Inflammatory macrophage (primary cell): ENCODE results near the gene OR5T2.
"Not testable (repeated sequence)": the region's sequence is repeated elsewhere in the genome, so short reads cannot be mapped to it uniquely, and the experiment has no call there.

ENCODE experiments used
- DNase-seq, 2 donors: peaks; one replicate each; pipeline ENCODE4 v3.0.0-alpha.2; 2020 to 2022
- total RNA-seq, 18 experiments: gene quantifications; one replicate each; lab custom pipeline; 2026; ENCODE audit warnings: mixed read lengths in 6 of 18, inconsistent platforms in 2 of 18; lab: John Stamatoyannopoulos, UW

The OR5T2 gene
- 0 to 0.10 (median 0) reads per million in 18 experiments for total RNA-seq

DNA sequence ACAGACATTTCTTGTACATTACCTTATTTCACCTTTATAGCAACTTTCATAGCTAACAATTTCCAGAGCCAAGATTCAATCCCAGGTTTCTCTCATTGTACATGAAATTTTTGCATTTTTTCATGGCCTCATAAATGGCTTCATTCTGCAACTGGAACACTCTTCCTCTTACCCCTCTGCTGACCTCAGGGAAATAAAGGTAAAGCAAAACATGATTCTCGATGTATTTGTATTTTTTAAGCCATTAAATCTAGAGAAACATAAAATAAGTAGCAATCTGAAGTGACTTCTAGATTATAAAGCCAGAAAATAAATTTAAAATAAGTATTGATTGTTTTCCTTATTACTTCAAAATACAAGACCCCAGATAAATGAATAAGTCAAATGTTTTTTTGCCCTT lies at the start of gene OR5T2:
Gene OR5T2 (minus strand): TSS at position 101 of the 400 bp plus-strand sequence. CDS start 1,193 bp downstream, outside the sequence.
- no peak for DNase-seq

GRCh38 chr11:56273854-56274253 lies 39.8 kb upstream of the OR5T2 start, which contains the start of gene OR5T1:
TSS of gene OR5T1 (plus strand) at chr11:56274154. CDS start at chr11:56275639, 1,485 bp downstream.
- no peak for DNase-seq

DNA sequence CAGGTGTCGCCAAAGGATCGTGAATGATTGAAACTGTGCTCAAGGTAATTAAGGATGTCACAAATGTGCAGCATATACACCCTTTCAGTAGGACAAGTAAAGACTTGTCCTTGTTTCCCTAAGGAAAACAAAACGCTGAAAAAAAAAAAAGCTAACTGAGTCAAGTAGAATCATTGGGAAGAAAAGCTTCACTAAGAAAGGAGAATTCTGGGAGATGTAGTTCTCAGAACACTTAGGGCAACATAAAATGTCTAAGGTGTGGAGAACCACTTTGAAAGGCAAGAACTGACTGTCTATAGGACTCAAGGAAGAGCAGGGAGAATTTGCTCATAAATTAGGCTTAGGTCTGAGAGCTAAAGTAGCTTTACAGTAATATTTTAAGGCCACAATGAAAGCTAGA lies 37.0 kb upstream of the OR5T2 start:
- DNase-seq = no peak

- DNase-seq = no peak
These were observed 17.9 kb upstream of the OR5T2 start, which contains the start of gene OR5T3 for GRCh38 chr11:56251954-56252353. TSS of gene OR5T3 (plus strand) at chr11:56252254. CDS start at chr11:56252254, 0 bp downstream.

DNA sequence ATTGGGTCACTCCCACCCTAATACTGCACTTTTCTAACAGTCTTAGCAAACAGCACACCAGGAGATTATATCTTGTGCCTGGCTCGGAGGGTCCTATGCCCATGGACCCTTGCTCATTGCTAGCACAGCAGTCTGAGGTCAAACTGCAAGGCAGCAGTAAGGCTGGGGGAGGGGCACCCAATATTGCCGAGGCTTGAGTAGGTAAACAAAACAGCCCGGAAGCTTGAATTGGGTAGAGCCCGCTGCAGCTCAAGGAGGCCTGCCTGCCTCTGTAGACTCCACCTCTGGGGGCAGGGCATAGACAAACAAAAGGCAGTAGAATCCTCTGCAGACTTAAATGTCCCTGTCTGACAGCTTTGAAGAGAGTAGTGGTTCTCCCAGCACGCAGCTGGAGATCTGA lies 14.3 kb downstream of the OR5T2 start:
- not testable (repeated sequence) for DNase-seq

DNA sequence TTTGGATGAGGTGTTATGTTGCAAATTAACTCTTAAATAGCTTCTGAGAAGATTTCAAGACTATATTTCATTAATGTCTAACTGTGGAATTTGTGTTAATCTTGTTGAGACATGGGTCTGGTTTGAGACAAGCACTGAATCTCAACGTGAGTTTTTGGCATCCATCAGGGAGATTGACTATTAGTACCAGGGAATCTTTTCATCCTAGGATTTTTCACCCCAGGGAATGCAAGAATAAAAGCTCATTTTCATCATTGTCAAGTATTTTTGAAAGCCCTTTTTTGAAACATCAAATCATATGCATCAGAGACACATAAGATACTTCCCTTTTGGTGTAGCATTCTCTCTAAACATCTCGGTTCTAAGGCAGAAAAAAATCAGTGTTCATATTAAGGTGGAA lies 19.5 kb downstream of the OR5T2 start:
- no peak for DNase-seq

DNA sequence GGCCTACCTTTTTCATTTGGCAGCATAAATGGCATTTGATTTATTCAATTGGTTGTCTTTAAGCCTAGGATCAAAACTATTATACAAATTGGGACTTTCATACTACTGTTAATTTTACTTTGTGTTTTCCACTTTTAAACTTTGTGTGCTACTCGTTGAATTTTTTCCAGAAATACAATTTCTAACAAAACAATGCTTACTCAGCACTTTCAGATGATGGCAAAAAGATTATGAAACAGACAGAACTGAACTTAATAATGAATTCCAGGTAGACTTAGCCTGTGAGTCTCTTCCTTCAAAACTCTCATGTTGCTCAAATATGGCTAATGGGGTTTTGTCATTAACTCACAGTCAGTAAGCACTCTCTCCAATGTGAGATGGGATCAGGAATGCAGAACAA lies 26.3 kb downstream of the OR5T2 start:
- no peak for DNase-seq

DNA sequence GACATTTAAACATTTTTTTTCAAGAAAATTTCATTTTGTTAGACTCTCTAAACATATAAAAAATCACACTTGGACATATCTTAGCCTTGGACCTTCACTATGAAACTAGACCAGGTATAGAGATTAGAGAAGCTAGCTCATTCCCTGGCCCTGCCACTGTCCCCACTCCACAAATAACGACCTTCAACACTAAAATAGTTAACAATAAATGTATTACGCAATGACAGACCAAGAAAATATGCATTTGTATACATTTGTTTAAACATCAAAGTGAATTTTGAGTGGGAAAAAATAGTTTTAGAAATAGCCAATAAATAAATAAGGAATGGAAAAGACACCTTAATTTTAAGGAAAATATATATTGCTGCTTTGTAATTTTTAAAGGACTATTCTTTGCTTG lies 36.7 kb downstream of the OR5T2 start:
- DNase-seq = no peak

DNA sequence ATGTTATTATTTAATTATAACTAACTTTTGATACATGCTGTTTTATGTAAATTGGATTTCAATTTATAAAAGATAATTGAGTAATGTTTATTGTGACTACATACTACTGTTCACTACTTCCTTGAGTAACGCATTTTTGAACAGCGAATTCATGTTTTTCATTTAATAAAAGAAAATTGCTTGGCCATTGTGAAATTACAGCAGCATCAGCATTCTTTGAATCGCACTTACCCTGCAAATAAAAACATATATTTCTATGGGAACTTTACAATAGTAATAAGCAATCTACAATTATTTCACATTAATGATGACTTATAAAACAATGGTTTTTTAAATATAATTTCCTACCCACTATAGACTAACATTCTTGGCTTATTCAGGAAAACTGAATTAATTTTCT lies 37.4 kb downstream of the OR5T2 start:
- DNase-seq = no peak

DNA sequence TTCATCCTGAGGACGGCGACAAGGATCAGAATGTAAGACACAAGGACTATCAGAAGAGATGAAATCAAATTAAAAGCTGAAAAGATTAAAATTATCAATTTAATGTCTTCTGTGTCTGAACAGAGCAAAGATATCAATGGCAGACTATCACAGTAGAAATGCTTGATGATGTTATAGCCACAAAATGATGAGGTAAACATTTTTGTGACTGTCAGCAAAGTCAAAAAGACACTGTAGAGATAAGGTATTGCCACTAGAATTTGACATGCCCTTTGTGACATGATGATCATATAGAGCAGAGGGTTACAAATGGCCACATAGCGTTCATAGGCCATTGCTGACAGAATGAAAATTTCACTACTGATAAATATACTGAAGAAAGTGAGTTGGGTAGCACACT lies 45.5 kb downstream of the OR5T2 start:
- no peak for DNase-seq

DNA sequence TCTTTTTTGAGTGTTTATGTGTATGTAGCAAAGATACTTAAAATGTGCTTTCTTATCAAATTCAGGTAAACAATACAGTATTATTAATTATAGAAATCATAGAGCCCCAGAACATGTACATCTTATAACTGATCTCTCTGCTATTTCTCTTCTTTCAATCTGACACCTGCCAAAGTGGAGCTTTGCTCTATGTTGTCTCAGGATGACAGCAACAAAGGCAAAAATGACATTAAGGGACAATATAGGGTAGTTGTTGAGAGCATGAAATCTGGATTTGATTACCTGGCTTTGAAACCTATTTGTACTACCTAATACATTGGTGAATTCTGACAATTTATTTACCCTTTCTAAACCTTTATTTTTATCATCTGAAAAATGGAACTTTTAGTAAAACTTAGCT lies 50.6 kb downstream of the OR5T2 start:
- DNase-seq = no peak
